PC-9 (cell line): Measurements from ENCODE around the gene KIF5C.

ENCODE experiments used
- EZH2 ChIP-seq: fragments of 200-600 bp; sonication (generic); IDR thresholded peaks from 2 replicates; pipeline ENCODE4 v1.8.0; 2017; ENCODE audit warnings: antibody characterized with exemption, low read depth
- TF ChIP-seq, protein P1 (sequence below): fragments of 200-600 bp; sonication (generic); conservative IDR thresholded peaks from 2 replicates; pipeline ENCODE4 v1.6.1; 2017; ENCODE audit warnings: mixed run types, antibody characterized with exemption, mild to moderate bottlenecking, moderate library complexity

- TF ChIP-seq, protein P1, sequence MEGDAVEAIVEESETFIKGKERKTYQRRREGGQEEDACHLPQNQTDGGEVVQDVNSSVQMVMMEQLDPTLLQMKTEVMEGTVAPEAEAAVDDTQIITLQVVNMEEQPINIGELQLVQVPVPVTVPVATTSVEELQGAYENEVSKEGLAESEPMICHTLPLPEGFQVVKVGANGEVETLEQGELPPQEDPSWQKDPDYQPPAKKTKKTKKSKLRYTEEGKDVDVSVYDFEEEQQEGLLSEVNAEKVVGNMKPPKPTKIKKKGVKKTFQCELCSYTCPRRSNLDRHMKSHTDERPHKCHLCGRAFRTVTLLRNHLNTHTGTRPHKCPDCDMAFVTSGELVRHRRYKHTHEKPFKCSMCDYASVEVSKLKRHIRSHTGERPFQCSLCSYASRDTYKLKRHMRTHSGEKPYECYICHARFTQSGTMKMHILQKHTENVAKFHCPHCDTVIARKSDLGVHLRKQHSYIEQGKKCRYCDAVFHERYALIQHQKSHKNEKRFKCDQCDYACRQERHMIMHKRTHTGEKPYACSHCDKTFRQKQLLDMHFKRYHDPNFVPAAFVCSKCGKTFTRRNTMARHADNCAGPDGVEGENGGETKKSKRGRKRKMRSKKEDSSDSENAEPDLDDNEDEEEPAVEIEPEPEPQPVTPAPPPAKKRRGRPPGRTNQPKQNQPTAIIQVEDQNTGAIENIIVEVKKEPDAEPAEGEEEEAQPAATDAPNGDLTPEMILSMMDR: no peak
- no peak for TF ChIP-seq EZH2
These were observed 1.8 kb downstream of the KIF5C start for GRCh38 chr2:148876595-148877402.
